OCI-M2 (cell line): Measurements from ENCODE around the gene CERS5.
A peak's percentile ranks its signal among the peaks of the same experiment; 100 is the strongest.
"Not testable (repeated sequence)": the region's sequence is repeated elsewhere in the genome, so short reads cannot be mapped to it uniquely, and the experiment has no call there.

Experiments
- DNase-seq: peaks from one replicate; lab custom pipeline; 2025; ENCODE audit not compliant: unreplicated experiment; lab: John Stamatoyannopoulos, UW

The CERS5 gene

GRCh38 chr12:50103767-50104321, 63.3 kb downstream of the CERS5 start, which contains the start of gene GPD1:
Gene GPD1 (plus strand): TSS chr12:50104008. CDS start chr12:50104051, 43 bp downstream.
- DNase-seq: no peak

- no peak for DNase-seq
These were observed 63.8 kb downstream of the CERS5 start for GRCh38 chr12:50103351-50103750.

- DNase-seq: no peak
These were observed 64.4 kb downstream of the CERS5 start for GRCh38 chr12:50102646-50103309.

GRCh38 chr12:50102131-50102531, 65.0 kb downstream of the CERS5 start:
- no peak for DNase-seq

GRCh38 chr12:50101663-50102062, 65.5 kb downstream of the CERS5 start:
- DNase-seq: no peak

- no peak for DNase-seq
These were observed 66.6 kb downstream of the CERS5 start for GRCh38 chr12:50100561-50100960.

GRCh38 chr12:50099302-50100008, 67.7 kb downstream of the CERS5 start:
- no peak for DNase-seq

- DNase-seq: no peak
These were observed 69.2 kb downstream of the CERS5 start for GRCh38 chr12:50097952-50098351.

- DNase-seq: no peak
These were observed 76.8 kb downstream of the CERS5 start for GRCh38 chr12:50090391-50090790.

- DNase-seq: no peak
These were observed 77.4 kb downstream of the CERS5 start for GRCh38 chr12:50089730-50090129.

- peak; percentile 4 for DNase-seq
These were observed 78.4 kb downstream of the CERS5 start for GRCh38 chr12:50088577-50089335.

- no peak for DNase-seq
These were observed 79.2 kb downstream of the CERS5 start for GRCh38 chr12:50087995-50088394.

GRCh38 chr12:50087151-50087550, 80.0 kb downstream of the CERS5 start:
- DNase-seq: no peak

- DNase-seq: no peak
These were observed 81.0 kb downstream of the CERS5 start for GRCh38 chr12:50086148-50086547.

GRCh38 chr12:50085615-50086072, 81.5 kb downstream of the CERS5 start:
- no peak for DNase-seq

- DNase-seq: peak; percentile 50
These were observed 82.2 kb downstream of the CERS5 start, which contains the start of gene SMARCD1 for GRCh38 chr12:50084775-50085614. Gene SMARCD1 (plus strand): TSS chr12:50085342. CDS start chr12:50085370, 28 bp downstream.

GRCh38 chr12:50084409-50084774, 82.8 kb downstream of the CERS5 start:
- DNase-seq: not testable (repeated sequence)

- DNase-seq: no peak
These were observed 83.9 kb downstream of the CERS5 start for GRCh38 chr12:50083301-50083700.

GRCh38 chr12:50082644-50083043, 84.5 kb downstream of the CERS5 start:
- DNase-seq: no peak

GRCh38 chr12:50081096-50081808, 85.9 kb downstream of the CERS5 start:
- DNase-seq: no peak
